Urinary bladder (tissue), 4 donors: ENCODE data around the gene HEATR1. TPM values are rescaled to one million over a fixed set of nuclear protein-coding genes. Genes with fewer than 3 reads are reported as not detected.
A peak's percentile ranks its signal among the peaks of the same experiment; 100 is the strongest.
"Not testable (repeated sequence)": the region's sequence is repeated elsewhere in the genome, so short reads cannot be mapped to it uniquely, and the experiment has no call there.

Experiments
- DNase-seq: peaks from one replicate; pipeline ENCODE4 v3.0.0-alpha.2; 2015; ENCODE audit errors: extremely low spot score
- H3K27ac ChIP-seq: one replicate; pipeline ENCODE4 v1.5.1; 2013; ENCODE audit warnings: low read depth, mild to moderate bottlenecking, moderate library complexity
- H3K36me3 ChIP-seq: one replicate; pipeline ENCODE4 v1.6.1; 2013; ENCODE audit warnings: mild to moderate bottlenecking, moderate library complexity; ENCODE audit not compliant: insufficient read depth
- H3K4me1 ChIP-seq: one replicate; pipeline ENCODE4 v1.6.1; 2013; ENCODE audit warnings: mild to moderate bottlenecking, moderate library complexity; ENCODE audit not compliant: insufficient read depth
- H3K4me3 ChIP-seq: one replicate; pipeline ENCODE4 v1.5.1; 2013; ENCODE audit warnings: low read depth, low read length
- WGBS: extraction: QIAGEN DNeasy Blood & Tissue Kit; methylation state at CpG from one replicate; pipeline ENCODE4 v1.1.7; 2013; 5-methylcytosine and 5-hydroxymethylcytosine counted together
- polyA plus RNA-seq: library from polyadenylated mRNA; stranded (reverse); fragments of 200-250 nt; gene quantifications from one replicate; pipeline ENCODE4 v1.2.3, GENCODE V29; 2013
- total RNA-seq: library from RNA; depleted of rRNA; stranded (reverse); fragments of >200 nt; gene quantifications from one replicate; pipeline ENCODE4 v1.2.3, GENCODE V29; 2014
- donor health status: healthy with polysubstance abuse.
- donor health status: healthy.

HEATR1 gene
- total and polyA plus RNA-seq, 2 donors, result 7.7 to 45.9 TPM

DNA sequence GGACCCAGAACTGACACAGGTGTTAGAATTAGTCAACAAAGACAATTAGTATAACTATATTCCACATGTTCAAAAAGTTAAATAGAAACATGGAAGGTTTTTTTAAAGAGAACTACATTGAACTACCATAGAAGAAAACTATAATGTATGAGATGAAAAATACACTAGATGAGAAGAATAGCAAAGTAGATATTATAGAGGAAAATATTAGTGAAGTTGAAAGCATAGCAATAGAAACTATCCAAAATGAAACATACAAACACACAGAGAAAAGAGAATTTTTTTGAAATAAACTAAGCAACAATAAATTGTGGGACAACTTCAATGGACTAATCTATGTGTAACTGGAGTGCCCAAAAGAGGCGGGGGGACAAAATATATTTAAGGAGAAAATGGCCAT, 8.0 kb upstream of the HEATR1 start:
- no peak for DNase-seq
- 97% methylated on average over 1 of the region's 1 CpG for WGBS
- Histone ChIP-seq H3K4me1 (no peaks in the 10 kb centered on the region), H3K4me3 (no peak overlapping the region), H3K27ac (no peak overlapping the region), H3K36me3 (no peaks in the 10 kb centered on the region)

DNA sequence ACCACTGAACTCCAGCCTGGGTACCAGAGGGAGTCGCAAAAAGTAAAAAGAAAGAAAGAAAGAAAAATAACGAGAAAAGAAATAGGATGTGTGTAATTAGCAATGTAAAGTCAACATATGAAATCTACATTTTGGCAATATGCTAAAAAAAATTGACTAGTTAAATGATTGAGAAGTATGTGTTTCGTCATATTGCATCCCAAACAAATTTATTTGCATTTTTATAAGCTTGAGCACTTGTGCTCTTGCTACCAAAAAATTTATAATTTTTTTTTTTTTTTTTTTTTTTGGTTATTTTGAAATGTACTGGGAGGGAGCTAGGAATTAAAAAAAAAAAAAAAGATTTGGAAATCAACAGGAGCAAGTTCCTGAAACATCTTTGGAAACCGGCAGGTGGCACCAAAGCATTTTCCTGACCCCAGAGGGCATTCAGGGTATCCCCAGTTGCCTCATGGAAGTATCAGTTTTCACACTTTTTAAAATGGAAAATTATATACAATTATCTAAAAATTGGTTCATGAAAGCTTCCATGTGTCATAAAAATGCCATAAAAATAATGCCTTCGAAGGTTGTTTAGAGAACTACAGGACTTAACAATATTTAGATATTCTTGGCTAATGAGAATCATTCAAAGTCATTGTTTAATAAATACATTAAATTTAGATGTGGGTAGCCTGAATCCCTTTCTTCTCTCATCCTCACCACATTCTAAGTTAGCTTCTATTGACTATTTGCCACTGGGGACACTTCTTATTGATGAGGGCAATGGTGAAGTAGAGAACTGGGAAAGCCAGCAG, 4.8 kb upstream of the HEATR1 start:
- Histone ChIP-seq H3K36me3 (no peaks in the 10 kb centered on the region), H3K4me3 (no peak overlapping the region), H3K27ac (no peak overlapping the region), H3K4me1 (no peaks in the 10 kb centered on the region)
- no peak for DNase-seq
- 19% methylated on average over 5 of the region's 5 CpGs for WGBS

DNA sequence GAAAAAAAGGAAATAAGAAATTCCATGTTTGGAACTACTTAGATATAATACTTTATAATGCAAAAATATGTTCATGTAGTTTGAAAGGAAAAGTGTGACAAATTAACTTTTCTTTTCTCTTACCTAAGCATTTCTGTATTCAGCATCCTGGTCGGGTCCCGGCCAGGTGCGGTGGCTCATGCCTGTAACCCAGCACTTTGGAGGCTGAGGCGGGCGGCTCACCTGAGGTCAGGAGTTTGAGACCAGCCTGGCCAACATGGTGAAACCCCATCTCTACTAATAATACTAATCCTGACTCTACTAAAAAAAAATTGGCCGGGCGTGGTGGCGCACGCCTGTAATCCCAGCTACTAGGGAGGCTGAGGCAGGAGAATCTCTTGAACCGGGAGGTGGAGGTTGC, 3.3 kb upstream of the HEATR1 start:
- DNase-seq, H3K4me1 ChIP-seq, H3K36me3 ChIP-seq, H3K4me3 ChIP-seq, H3K27ac ChIP-seq: not testable (repeated sequence)
- whole genome bisulfite sequencing, result 94% methylated on average over 10 of the region's 10 CpGs

DNA sequence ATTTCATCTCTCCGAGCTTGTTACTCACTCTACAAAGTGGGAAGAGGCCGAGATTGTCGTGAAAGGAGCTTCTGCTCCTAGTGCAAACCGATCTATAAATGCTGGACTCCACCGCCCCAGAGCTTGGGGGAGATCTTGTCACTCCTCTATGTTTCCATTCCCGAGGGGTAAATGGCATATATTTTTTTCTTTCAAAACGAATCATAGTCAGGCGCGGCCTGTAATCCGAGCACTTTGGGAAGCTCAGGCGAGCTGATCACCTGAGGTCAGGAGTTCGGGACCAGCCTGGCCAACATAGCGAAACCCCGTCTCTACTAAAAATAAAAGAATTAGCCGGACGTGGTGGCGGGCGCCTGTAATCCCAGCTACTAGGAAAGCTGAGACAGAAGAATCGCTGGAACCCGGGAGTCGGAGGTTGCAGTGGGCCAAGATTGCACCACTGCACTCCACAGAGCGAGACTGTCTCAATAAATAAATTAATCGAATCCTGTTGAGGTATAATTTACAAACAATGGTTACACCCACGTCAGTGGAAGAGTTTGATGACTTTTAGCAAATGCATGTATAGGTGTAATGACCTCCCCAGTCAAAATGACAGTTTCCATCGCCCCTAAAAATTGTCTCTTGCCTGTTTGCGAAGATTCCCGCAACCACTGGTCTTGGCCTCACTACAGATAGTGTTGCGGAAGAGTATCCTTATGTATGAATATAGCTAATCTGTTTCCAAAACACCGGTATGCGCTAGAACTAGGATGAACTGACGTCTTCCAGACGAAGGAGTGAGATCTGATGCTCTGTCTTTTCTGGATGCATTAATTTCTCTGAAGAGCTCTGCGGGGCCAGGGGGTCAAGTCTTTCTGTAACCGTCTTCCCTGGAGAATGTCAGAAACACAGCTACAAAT, 840 bp upstream of the HEATR1 start:
- Histone ChIP-seq H3K4me3 (peak overlapping the region; percentile 44), H3K27ac (no peak overlapping the region), H3K36me3 (no peaks in the 10 kb centered on the region), H3K4me1 (no peaks in the 10 kb centered on the region)
- WGBS, result 63% methylated on average over 34 of the region's 34 CpGs
- DNase-seq, result no peak

DNA sequence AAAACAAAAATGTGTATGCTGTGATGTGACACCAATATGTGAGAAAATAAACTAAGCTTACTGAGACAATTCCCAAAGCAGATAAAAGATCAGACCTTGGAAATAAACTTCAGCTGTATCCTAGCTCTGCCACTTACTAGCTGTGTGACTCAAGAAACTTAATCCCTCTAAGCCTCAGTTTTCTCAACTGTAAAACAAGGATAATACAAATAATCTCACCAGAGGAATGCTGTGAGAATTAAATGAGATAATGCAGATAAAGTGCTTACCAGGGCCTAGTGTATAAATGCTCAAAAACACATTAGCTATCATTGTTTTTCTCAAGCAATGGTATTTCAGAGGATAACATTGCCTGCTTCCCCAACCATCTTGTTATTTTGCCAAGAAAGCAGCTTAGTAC, 2.1 kb downstream of the HEATR1 start:
- no peak overlapping the region for H3K4me3 ChIP-seq
- H3K36me3 ChIP-seq, result peaks cover 3% of the 10 kb centered on the region
- DNase-seq, result no peak
- no peaks in the 10 kb centered on the region for H3K4me1 ChIP-seq
- H3K27ac ChIP-seq, result no peak overlapping the region

DNA sequence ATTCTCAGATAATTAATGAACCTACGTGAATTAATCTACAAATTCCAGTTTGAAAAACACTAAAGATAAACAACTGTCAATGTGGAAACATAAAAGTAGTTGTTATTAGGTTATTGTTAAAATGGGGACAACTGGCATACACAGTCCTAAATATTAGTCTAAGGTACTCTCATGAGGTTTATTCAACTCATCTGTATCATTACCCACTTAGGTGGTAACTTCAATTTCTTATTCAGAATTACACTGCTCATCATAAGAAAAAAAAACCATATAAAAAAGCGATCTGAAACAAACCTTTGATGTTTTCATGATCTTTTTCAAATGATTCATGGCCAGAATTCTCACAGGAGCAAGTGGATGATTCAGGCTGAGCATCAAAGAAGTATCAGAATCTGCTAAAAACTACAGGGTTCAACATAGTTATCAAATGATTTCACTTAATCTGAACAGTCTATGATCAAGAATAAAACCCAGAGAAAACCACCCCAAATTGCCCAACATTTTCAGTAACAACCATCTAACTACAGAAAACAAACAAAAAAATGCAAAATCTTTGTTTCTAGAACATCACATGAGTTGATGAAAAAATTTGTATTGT, 13.7 kb downstream of the HEATR1 start:
- WGBS, result 90% methylated on average over 2 of the region's 2 CpGs
- Histone ChIP-seq H3K36me3 (peaks cover 5% of the 10 kb centered on the region), H3K27ac (no peak overlapping the region), H3K4me1 (no peaks in the 10 kb centered on the region), H3K4me3 (no peak overlapping the region)
- no peak for DNase-seq

DNA sequence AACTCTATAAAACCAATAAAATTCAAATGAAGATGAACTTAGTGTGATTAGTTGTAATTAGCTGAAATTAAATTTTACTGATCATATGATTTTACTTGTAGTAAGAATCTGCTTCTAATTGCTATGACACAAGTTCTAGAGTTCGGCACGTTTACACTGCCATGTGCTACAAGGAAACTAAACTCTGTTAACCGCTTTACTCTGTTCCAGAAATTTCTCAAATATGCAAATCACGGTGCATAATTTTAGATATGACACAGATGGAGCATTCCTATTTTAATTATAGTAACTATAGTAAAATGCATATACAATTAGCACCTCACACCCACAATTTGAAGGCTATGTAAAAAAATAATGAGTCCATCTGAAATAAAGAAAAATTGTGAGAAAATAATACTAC, 14.8 kb downstream of the HEATR1 start:
- peaks cover 2% of the 10 kb centered on the region for H3K36me3 ChIP-seq
- WGBS, result 94% methylated on average over 4 of the region's 4 CpGs
- H3K4me3 ChIP-seq, result no peak overlapping the region
- no peak overlapping the region for H3K27ac ChIP-seq
- H3K4me1 ChIP-seq, result no peaks in the 10 kb centered on the region
- DNase-seq, result no peak

DNA sequence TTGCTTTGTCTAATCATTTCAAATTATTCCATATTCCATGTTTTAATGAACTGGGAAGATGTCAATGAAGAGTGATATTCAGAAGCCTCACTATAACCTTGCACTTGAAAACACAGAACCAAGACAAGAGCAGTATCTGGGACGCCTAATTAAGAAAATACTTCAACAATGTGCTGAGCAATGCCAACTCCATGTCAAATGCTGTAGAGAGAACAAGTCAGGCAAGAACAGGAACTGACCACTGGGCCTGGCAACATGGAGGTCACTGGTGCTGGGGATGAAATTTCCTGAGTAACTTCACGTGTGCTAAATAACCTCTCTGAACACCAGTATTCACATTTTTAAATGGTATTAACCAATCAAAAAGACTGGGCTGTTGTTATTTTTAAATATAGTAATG, 22.8 kb downstream of the HEATR1 start:
- Histone ChIP-seq H3K27ac (no peak overlapping the region), H3K36me3 (peaks cover 2% of the 10 kb centered on the region), H3K4me3 (no peak overlapping the region), H3K4me1 (no peaks in the 10 kb centered on the region)
- no peak for DNase-seq
- WGBS, result 92% methylated on average over 2 of the region's 2 CpGs

DNA sequence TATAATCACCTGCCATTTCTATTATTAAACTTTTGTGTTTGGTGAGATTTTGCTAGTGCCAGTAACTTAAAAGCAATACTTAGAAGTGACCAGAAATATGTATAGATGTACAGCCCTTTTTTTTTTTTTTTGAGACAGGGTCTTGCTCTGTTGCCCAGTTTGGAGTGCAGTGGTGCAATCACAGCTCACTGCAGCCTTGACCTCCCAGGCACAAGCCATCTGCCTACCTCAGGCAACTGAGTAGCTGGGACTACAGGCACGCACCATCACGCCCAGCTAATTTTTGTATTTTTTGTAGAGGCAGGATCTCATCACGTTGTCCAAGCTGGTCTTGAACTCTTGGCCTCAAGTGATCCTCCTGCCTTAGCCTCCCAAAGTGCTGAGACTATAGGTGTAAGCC, 23.9 kb downstream of the HEATR1 start:
- DNase-seq, H3K4me1 ChIP-seq, H3K27ac ChIP-seq, H3K36me3 ChIP-seq, H3K4me3 ChIP-seq: not testable (repeated sequence)
- 98% methylated on average over 3 of the region's 3 CpGs for WGBS

DNA sequence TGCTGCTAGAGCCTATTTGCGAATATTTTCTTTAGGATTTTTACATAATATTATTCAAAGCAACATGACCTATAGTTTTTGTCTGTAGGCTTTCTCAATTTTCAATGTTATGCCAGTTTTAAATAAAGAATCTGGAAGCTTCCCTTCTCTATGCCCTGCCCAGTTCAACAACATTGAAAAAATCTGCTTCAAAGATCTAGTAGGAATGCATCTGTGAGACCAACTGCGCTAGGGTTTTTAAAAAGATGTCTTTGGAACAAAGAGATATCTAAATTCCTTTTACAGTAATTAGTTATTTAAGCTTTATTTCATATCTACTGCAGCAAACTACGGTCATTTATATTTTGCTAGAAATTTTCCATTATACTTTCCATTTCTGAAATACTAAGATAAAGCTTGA, 25.7 kb downstream of the HEATR1 start:
- no peak for DNase-seq
- H3K27ac ChIP-seq, result no peak overlapping the region
- H3K4me3 ChIP-seq, result no peak overlapping the region
- no peaks in the 10 kb centered on the region for H3K4me1 ChIP-seq
- 98% methylated on average over 3 of the region's 3 CpGs for WGBS
- peaks cover 2% of the 10 kb centered on the region for H3K36me3 ChIP-seq

DNA sequence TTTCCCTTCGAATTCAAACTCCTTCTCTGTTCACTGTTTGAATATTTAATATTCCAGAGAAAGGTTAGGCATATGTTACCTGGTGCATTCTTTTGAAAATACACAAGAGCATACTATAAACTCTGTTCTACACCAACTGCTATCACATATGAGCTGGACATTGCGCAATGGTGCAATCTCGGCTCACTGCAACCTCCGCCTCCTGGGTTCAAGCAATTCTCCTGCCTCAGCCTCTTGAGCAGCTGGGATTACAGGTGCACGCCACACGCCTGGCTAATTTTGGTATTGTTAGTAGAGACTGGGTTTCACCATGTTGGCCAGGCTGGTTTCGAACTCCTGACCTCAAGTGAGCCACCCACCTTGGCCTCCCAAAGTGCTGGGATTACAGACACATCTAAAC, 27.3 kb downstream of the HEATR1 start:
- H3K4me1 ChIP-seq, H3K36me3 ChIP-seq, H3K4me3 ChIP-seq, DNase-seq, H3K27ac ChIP-seq: not testable (repeated sequence)
- 90% methylated on average over 7 of the region's 7 CpGs for WGBS

DNA sequence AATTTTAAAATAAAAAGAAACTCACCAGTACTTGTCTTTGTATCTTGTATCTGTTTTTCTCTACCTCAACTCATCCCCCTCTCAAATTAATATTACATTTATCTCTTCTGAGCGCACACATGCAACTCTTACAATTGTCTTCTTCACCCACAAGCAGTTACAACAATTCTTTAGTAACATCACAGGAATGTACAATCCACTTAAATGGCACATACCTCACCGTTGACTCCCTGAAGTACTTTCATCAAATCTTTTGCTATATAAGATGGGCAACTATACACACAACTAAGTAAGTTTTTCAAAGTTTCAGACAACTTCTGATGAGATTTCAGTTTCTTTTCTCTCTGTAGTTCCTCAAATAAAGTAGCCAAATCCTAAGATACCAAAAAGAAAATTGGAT, 28.3 kb downstream of the HEATR1 start:
- 65% methylated on average over 2 of the region's 2 CpGs for WGBS
- DNase-seq, result no peak
- Histone ChIP-seq H3K4me1 (no peaks in the 10 kb centered on the region), H3K4me3 (no peak overlapping the region), H3K27ac (no peak overlapping the region), H3K36me3 (peaks cover 8% of the 10 kb centered on the region)

DNA sequence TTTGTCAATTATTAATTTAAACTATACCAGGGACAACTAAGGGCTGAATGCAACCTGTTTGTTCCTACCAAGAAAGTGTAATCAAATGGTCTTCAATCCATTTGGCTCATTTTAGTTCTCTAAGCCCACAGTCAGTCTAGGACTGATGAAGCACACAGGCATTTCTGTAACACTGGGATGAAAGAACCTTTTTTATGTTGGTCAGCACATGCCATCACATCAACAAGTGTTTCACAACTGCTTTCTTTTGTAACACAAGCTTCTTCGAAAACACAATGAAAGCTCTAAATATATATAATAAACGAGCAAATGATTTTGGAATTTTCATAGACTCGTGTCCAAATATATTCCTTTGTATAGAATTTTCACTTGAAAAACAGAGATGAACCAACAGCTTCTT, 28.8 kb downstream of the HEATR1 start:
- no peak overlapping the region for H3K27ac ChIP-seq
- H3K36me3 ChIP-seq, result peaks cover 8% of the 10 kb centered on the region
- WGBS, result 87% methylated on average over 3 of the region's 3 CpGs
- no peak for DNase-seq
- H3K4me1 ChIP-seq, result no peaks in the 10 kb centered on the region
- H3K4me3 ChIP-seq, result no peak overlapping the region
